Neural progenitor cell (in vitro differentiated cells): ENCODE measurements around the gene SELENOO.

Source experiments
- CTCF ChIP-seq: fragments of 200-600 bp; sonication (generic); IDR thresholded peaks from 2 replicates; pipeline ENCODE4 v1.5.1; 2017; ENCODE audit warnings: antibody characterized with exemption, mild to moderate bottlenecking
- EZH2 ChIP-seq: fragments of 200-600 bp; sonication (generic); IDR thresholded peaks from 2 replicates; pipeline ENCODE4 v1.6.1; 2017; ENCODE audit warnings: antibody characterized with exemption, mild to moderate bottlenecking, moderate library complexity
- EZH2phosphoT487 ChIP-seq: fragments of 200-600 bp; sonication (generic); IDR thresholded peaks from 2 replicates; pipeline ENCODE4 v1.6.1; 2017; ENCODE audit warnings: antibody characterized with exemption

GRCh38 chr22:50153756-50154140 is 47.1 kb upstream of the SELENOO start:
- TF ChIP-seq CTCF (no peak), EZH2phosphoT487 (no peak), EZH2 (no peak)
